ENCODE results near the gene UBN2.

The UBN2 gene

DNA sequence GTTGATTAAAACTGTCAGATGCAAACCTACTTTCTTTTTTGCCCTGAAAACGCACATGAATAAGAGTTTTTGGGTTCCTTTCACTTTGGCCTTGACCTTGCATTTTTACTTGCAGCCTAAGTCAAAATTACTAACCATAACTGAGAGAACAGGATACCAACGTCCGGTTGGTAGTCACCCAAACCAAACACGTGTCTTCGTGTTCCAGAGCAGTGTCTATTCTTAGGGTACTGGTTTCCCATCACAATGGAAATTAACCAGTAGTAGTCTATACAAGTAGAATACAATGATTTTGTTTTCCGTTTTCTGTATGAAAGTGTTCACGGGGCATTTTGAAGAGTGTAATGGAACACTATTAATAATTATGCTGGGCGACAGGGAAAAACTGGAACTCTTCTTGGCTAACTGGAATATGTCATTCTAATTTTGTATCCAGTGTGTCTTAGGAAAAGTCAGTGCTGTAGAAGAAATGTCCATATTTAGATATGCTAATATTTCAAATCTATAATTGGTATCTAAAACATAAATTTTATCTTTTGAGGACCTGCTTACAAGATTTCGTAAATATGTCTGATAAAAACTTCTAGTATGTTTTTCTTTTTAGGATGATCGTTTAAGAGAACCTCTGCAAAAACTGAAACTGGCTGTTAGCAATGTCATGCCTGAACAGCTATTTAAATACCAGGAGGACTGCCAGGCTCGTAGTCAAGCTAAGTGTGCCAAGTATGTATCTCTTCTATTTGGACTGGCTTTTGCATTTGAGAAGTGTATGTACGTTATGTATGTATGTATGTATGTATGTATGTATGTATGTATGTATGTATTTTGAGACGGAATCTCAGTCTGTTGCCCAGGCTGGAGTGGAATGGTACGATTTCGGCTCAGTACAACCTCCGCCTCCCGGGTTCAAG lies 40.9 kb downstream of the UBN2 start:
- TF ChIP-seq, protein P1, sequence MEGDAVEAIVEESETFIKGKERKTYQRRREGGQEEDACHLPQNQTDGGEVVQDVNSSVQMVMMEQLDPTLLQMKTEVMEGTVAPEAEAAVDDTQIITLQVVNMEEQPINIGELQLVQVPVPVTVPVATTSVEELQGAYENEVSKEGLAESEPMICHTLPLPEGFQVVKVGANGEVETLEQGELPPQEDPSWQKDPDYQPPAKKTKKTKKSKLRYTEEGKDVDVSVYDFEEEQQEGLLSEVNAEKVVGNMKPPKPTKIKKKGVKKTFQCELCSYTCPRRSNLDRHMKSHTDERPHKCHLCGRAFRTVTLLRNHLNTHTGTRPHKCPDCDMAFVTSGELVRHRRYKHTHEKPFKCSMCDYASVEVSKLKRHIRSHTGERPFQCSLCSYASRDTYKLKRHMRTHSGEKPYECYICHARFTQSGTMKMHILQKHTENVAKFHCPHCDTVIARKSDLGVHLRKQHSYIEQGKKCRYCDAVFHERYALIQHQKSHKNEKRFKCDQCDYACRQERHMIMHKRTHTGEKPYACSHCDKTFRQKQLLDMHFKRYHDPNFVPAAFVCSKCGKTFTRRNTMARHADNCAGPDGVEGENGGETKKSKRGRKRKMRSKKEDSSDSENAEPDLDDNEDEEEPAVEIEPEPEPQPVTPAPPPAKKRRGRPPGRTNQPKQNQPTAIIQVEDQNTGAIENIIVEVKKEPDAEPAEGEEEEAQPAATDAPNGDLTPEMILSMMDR (IDR thresholded peaks at IDR 0.05; ENCODE audit: low read depth, low read length, missing control alignments): no peak
- no peak for DNase-seq (ENCODE audit: low read depth)
- H3K4me3 ChIP-seq (ENCODE audit: low read depth, low read length): no peak overlapping the region

DNA sequence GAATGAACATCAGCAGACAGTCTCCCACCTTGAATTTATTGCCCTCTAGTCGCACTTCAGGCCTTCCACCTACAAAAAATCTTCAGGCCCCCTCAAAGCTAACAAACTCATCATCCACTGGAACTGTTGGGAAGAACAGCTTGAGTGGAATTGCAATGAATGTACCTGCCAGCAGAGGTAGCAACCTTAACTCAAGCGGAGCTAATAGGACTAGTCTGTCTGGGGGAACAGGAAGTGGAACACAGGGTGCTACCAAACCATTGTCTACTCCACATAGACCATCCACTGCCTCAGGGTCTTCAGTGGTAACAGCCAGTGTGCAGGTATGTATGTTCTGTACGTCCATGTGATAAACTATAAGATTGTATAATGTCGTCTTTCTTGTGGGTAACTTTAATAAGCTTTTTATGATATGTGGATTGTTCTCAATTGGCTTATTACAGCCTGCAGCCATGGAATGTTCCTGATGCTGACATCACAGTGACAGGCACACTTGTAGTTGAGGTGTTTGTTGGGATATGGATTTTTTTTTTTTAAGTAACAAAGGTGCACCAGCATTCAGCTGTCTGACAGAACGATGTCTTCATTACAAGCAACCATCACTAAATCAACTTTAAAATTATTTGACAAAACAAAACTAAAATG lies 53.3 kb downstream of the UBN2 start:
- H3K4me3 ChIP-seq (ENCODE audit: low read depth, low read length): no peak overlapping the region
- TF ChIP-seq, protein P1 (IDR thresholded peaks at IDR 0.05; ENCODE audit: low read depth, low read length, missing control alignments): no peak
- DNase-seq (ENCODE audit: low read depth): no peak

DNA sequence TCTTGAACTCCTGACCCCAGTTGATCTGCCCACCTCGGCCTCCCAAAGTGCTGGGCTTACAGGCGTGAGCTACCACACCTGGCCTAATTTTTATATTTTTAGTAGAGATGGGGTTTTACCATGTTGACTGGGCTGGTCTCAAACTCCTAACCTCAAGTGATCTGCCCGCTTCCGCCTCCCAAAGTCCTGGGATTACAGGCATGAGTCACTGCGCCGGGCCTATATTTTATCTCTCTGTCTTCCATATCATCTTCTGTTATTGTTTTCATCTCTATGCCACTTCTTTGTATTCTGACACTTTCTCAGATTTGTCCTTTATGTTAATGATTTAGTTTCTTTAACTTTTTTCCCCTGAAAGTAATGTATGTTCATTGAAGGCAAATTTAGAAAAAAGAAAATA lies 55.1 kb downstream of the UBN2 start:
- DNase-seq (ENCODE audit: low read depth): no peak
- no peak overlapping the region for H3K4me3 ChIP-seq (ENCODE audit: low read depth, low read length)
- TF ChIP-seq, protein P1 (IDR thresholded peaks at IDR 0.05; ENCODE audit: low read depth, low read length, missing control alignments): no peak

DNA sequence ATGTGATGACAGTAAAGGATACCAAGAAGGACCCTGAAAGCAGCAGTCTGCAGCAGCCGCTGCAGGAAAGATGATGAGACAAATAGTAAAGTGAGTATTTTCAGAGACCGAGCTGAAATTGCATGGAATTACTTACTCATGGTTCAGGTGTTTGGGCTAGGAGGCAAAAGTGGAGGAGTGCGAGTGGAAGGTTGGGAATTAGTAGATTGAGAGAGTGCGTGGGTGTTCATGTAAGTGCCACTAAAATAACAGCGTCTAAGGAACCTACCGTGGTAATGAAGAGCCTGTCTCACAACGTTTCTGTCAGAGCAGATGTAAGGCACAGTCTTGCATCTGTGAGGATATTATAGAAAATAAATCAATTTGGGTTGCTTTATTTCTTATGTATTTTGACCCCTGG lies 61.8 kb downstream of the UBN2 start:
- no peak for DNase-seq (ENCODE audit: low read depth)
- TF ChIP-seq, protein P1 (IDR thresholded peaks at IDR 0.05; ENCODE audit: low read depth, low read length, missing control alignments): no peak
- no peak overlapping the region for H3K4me3 ChIP-seq (ENCODE audit: low read depth, low read length)

DNA sequence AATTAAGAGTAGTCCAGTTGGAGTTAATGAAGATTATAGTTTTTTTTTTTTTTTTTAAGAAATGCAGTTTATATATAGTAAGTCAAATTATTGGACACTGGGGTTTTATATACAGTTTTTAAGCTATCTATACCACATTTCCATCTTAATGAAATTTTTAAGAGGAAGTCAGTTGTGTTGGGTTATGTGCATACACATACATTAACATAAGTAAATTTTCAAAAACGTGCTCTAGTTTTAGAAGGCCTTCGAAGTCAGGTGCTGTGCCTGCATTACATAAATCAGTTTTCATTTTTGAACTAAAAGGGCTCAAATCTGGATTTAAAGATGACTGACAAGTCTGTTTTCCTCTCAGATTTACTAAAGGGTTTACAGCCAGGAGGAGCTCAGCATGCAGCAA lies 62.5 kb downstream of the UBN2 start:
- no peak for DNase-seq (ENCODE audit: low read depth)
- TF ChIP-seq, protein P1 (IDR thresholded peaks at IDR 0.05; ENCODE audit: low read depth, low read length, missing control alignments): no peak
- H3K4me3 ChIP-seq (ENCODE audit: low read depth, low read length): no peak overlapping the region

DNA sequence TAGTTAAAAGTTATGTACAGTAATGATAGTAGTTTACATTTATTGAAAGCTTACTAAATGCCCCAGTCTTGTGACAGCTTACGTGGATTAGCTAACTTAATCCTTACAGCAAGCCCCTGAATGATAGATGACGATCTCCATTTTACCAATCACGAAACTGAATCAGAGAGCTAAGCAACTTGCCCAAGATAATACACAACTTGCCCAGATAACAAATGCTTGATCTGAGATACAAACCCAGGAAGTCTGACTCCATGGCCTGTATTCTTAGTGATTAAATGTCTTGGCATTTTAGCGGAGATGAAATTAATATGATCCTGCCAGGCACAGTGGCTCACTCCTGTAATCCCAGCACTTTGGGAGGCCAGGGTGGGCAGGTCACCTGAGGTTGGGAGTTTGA lies 63.2 kb downstream of the UBN2 start:
- H3K4me3 ChIP-seq (ENCODE audit: low read depth, low read length): no peak overlapping the region
- TF ChIP-seq, protein P1 (IDR thresholded peaks at IDR 0.05; ENCODE audit: low read depth, low read length, missing control alignments): no peak
- no peak for DNase-seq (ENCODE audit: low read depth)

Measured in GM12864 (cell line).